Ramos (cell line): ENCODE data around the gene TFAP2C.
"Not testable (repeated sequence)": the region's sequence is repeated elsewhere in the genome, so short reads cannot be mapped to it uniquely, and the experiment has no call there.

ENCODE experiments used
- in situ Hi-C: fragments of 300-500 bp; cut with MboI; formaldehyde crosslinking; loops from one replicate; pipeline ENCODE4 v1.14.3; 2022; ENCODE audit warnings: low sequenced_read_pairs; ENCODE audit not compliant: unreplicated experiment

TFAP2C gene

GRCh38 chr20:56614196-56614595 is 14.9 kb upstream of the TFAP2C start:
- in situ Hi-C loops, result no loop called here

GRCh38 chr20:56616716-56617115 is 12.4 kb upstream of the TFAP2C start:
- in situ Hi-C loops, result no loop called here

GRCh38 chr20:56617489-56617888 is 11.6 kb upstream of the TFAP2C start:
- in situ Hi-C loops, result no loop called here

- in situ Hi-C loops, result no loop called here
These were observed 7.4 kb upstream of the TFAP2C start for GRCh38 chr20:56621730-56622129.

- in situ Hi-C loops, result not testable (repeated sequence)
These were observed 5.2 kb upstream of the TFAP2C start for GRCh38 chr20:56623930-56624329.

DNA sequence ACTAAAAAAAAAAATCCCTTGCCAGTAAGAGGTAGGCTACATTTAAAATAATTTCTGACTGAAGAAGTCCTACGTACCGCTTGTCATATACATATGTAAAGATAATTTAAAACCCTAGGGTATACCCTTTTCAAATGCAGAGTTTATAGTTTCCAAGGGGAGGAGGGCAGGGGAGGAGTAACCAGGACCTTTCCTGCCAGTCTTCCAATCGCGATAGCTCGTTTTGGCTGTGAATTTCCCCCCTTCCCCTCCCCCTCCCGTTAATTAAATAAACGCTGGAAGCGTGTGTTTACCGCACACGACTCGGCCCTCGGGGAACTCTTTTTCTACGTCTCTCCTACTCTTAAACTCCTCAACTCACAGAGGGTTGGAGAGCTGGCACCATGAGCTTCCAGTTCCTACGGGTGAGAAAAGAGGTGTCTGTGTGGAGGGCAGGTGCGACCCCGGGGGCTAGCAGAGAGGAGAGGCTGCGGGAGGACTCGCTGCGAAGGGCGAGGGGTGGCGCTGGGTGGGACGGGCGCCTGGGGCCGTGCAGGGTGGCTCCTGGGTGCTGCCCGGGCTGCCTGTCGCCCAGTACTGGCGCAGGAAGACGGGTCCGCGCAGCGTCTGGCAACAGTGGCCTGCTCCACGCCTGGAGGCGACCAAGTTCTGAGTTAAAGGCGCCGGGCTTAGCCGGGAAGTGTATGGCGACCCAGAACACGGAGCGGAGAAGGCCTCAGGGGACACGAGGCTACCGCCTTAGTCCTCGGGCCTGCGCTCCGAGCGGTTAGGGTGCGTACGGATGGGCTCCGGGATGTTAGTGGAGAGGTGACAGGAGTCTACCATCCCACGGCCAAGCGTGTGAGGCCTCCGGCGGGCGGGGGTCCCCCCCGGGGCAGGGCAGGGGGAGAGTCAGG is 4.1 kb upstream of the TFAP2C start:
- in situ Hi-C loops, result no loop called here

DNA sequence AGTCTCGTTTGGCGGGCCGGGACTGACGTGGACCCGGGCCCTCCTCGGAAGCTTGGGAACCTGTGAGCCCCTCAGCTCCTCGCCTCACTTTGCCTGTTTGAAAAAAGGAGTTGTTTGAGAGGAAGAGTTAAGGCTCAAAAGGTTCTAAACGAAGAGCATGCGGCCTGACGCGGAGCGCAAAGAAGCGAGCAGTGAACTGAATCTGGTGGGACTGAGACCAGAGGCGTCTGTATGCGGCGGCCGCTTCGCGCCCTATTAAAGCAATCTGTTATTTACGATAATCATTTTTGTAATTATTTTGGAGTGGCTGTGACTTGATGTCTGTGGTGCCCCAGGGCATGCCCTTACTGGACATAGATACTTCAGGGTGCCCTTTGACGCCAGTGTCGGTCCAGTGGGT is 3.3 kb upstream of the TFAP2C start:
- in situ Hi-C loops, result no loop called here

DNA sequence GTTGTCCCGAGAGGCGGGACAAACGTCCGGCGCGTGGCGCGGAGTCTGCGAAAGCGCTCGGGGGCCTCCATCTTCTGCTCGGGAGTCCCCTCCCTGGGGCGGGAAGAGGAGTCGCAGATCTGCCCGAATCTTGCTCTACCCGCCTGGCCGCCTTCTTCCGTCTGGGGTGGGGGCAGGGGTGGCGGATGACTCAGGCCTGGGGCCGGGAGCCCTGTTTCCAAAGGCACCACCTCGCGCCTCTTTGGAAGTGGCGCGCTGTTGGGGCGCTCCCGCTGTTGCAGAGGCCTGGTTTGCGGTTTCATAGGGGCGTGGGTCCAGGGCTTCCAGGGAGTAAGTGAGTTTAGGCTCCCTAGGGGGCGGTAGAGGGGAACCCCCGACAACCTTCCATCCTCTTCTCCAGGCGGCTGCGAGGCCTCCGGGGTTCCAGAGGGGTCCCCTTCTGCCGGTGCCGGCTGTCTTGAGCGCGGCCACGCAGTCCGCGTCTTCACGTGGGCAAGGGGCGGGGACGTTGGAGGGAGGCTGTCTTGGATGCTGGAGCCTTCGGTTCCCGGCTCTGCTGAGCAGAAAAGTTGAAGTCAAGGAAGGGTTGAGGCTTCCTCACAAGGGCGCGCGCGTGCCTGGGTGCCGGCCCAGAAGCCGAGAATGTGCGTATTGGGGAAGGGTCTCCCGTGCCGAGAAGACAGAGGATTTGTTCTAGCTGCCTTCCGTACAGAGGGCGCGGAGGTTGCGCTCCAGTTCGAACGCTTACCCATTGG is 2.6 kb upstream of the TFAP2C start:
- in situ Hi-C loops, result no loop called here

DNA sequence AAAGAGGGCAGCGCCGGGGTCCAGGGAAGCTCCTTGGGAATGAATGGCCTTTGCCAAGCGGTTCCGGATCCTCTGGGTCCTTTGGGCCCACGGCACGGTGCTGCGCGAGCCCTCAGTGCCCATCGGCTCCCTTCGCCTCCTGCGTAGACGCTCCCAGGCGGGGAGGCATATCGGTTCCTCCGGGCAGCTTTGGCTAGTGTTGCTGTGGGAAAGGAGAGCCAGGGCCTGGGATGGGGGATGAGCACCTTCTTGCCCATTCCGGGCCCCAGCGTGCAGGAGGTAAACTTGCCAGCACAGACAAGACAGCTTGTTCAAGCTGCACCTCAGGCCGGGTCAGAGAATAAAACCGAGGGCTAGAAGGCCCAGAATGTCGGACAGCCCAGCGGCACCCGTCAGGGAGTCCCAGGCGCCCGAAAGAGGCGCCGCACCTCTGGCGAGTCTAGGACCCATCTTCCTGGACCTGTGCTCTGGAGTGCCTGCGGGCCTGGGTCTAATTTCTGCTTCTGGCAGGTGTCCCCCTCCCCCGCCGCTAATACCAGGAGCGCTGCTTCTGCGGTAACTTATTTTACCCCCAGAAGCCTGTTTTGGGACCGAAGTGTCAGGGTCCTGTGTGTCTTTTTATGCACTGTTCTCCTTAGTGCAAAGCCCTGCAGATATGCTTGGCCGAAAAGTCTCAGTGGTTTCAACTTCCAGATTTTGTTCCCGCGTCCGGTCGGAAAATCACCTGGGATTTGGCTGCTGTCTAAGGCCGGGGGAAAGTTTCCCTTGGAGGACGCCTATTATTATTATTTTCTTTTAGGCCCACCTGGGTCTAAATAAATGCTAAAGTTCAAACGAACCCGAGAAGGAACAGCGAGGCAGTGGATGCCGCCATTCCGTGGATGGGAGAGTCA is 1.7 kb upstream of the TFAP2C start:
- in situ Hi-C loops, result no loop called here

GRCh38 chr20:56628015-56628872 is 862 bp upstream of the TFAP2C start:
- in situ Hi-C loops, result no loop called here

- in situ Hi-C loops, result no loop called here
These were observed 469 bp downstream of the TFAP2C start for GRCh38 chr20:56629464-56630085.

DNA sequence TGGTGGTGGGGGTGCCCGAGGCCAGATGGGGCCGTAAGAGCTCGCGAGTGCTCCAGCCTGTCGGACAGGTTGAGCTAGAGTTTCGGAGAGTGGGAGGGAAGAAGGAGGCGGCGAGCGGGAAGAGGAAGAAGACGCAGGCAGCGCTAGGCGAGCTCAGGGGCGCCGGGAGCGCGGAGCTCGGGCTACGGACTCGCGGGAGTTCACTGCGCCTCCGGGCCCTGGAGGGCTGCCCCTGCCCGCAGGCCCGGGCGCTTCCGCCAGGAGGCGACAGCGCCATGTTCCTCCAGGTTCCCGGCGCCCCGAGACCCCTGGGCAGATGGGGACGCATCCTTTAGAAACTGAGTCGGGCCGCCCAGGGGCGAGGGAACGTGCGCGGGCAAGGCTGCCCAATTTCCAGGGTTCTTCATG is 984 bp downstream of the TFAP2C start:
- in situ Hi-C loops, result no loop called here

GRCh38 chr20:56630506-56631317 is 1.6 kb downstream of the TFAP2C start:
- in situ Hi-C loops, result no loop called here

- in situ Hi-C loops, result no loop called here
These were observed 2.3 kb downstream of the TFAP2C start for GRCh38 chr20:56631318-56631989.

DNA sequence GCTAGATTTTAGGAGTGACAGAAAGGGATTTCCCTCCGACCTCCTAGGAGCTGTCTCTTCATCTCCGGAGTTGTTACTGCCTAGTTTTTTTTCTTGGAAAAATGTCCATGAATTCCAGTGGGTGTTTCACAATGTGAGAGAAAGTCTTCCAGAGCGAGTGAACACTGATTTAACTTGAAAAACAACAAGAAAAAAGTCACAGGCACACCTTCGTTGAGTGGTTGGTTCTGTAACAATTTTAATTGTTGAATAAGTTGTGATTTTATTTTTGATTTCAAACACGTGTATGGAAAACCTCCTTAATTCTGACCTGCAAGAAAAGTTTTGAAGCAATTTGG is 2.9 kb downstream of the TFAP2C start:
- in situ Hi-C loops, result no loop called here

DNA sequence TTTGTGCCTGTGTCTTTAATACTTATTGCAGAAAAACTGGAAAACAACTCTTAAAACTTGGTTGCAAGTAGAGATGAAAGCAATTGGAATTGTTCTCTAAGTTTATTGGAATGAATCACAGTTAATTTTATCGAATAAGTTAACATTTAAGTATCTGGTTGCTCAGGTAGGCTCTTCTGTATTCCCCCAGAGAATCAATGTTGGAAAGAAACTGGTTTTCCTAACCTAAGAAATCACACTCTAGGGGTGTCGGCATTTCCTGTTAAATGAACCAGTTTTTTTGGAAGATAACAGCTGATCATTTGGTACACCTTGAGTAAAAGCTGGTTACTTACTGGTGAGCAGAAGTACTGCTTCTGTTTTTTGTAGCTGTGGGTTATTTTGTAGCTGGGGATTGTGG is 5.2 kb downstream of the TFAP2C start:
- in situ Hi-C loops, result no loop called here

GRCh38 chr20:56634735-56635385 is 5.8 kb downstream of the TFAP2C start:
- in situ Hi-C loops, result no loop called here
